AG09309 (cell line): ENCODE measurements around the gene KLHL29.

ENCODE experiments used
- DNase-seq: peaks from one replicate; pipeline ENCODE4 v3.0.0-alpha.2; 2010; ENCODE audit warnings: low read depth
- H3K4me3 ChIP-seq: 2 replicates; pipeline ENCODE4 v1.5.1; 2011; ENCODE audit warnings: mild to moderate bottlenecking, low read depth, low read length, moderate library complexity; ENCODE audit not compliant: control insufficient read depth
- TF ChIP-seq, protein P1 (sequence below): IDR thresholded peaks from 2 replicates; pipeline ENCODE4 v1.5.1; 2011; ENCODE audit warnings: mild to moderate bottlenecking, low read depth, low read length, inconsistent platforms; ENCODE audit not compliant: insufficient read depth, control insufficient read depth; ENCODE audit errors: missing control alignments

The KLHL29 gene

DNA sequence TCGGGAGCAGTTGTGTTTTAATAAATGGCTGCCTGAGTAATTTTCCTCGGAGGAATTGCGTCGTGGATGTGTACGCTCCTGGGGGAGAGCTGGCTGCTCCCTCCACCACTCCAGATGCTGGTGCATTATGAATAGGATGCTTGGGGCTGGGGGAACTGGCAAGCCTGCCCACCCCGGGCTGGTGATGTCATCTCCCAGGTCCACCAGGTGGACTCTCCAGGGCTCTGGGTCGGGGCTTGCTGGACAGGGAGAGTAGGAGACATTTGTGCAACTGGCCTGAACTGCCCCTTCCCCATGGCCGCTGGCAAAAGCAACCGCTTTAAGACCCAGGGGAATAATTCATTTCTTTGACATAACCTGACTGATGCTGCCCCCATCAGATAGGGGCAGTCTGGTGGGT, 158.7 kb downstream of the KLHL29 start:
- TF ChIP-seq, protein P1, sequence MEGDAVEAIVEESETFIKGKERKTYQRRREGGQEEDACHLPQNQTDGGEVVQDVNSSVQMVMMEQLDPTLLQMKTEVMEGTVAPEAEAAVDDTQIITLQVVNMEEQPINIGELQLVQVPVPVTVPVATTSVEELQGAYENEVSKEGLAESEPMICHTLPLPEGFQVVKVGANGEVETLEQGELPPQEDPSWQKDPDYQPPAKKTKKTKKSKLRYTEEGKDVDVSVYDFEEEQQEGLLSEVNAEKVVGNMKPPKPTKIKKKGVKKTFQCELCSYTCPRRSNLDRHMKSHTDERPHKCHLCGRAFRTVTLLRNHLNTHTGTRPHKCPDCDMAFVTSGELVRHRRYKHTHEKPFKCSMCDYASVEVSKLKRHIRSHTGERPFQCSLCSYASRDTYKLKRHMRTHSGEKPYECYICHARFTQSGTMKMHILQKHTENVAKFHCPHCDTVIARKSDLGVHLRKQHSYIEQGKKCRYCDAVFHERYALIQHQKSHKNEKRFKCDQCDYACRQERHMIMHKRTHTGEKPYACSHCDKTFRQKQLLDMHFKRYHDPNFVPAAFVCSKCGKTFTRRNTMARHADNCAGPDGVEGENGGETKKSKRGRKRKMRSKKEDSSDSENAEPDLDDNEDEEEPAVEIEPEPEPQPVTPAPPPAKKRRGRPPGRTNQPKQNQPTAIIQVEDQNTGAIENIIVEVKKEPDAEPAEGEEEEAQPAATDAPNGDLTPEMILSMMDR: no peak
- DNase-seq: no peak
- H3K4me3 ChIP-seq: no peak overlapping the region

GRCh38 chr2:23544589-23545295, 159.8 kb downstream of the KLHL29 start:
- H3K4me3 ChIP-seq: no peak overlapping the region
- TF ChIP-seq, protein P1: no peak
- no peak for DNase-seq

- no peak overlapping the region for H3K4me3 ChIP-seq
- TF ChIP-seq, protein P1: peak; percentile 19
- no peak for DNase-seq
Observed at GRCh38 chr2:23545396-23545795, 160.4 kb downstream of the KLHL29 start.

- no peak overlapping the region for H3K4me3 ChIP-seq
- TF ChIP-seq, protein P1: no peak
- DNase-seq: no peak
Observed at GRCh38 chr2:23545811-23546210, 160.8 kb downstream of the KLHL29 start.

DNA sequence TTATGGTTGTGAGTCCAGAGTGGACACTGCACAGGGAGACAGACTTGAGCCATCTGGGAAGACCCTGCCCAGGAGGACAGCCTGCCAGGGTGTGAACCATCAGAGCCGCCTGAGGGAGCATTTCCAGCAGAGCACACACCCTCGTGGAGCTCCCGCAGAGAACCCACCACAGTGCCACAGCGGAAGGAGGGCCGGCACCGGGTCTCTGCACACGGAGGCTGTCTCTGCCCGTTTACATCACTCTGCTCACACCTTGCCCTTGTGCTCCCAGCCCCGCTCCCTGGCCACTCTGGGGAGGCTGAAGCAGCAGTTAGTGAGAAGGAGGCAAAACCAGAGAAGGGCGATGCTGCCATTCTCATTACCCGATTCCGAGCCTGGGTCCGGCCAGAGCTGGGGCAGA, 161.9 kb downstream of the KLHL29 start:
- DNase-seq: no peak
- TF ChIP-seq, protein P1: no peak
- H3K4me3 ChIP-seq: no peak overlapping the region

DNA sequence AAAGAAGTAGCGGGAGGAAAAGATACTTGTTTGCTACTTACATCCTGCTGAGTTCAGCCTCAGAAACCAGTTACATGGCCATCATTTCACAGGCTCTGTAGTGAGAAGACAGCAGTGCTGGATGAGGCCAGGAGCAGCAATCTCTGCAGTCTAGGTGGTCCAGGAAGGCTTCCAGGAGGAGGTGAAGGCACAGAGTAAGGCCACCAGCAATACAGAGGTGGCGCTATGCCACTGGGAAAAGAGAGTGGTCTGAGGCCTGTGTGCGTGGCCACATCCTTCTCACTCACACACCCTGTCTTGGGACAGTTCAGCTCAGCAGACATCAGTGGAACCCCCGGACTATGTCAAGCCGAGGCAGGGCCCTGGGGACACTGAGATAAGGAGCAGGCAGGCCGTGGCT, 162.7 kb downstream of the KLHL29 start:
- TF ChIP-seq, protein P1: no peak
- H3K4me3 ChIP-seq: no peak overlapping the region
- no peak for DNase-seq
